Measurements from ENCODE around the gene DLL3. TPM values are rescaled to one million over a fixed set of nuclear protein-coding genes. Genes with fewer than 3 reads are reported as not detected.

DLL3 gene
- total and polyA plus RNA-seq, 10 of the 15 experiments (the other 5 are each of a cell fraction or from before 2014, with no cell fraction given): 0.18 to 2.0 (median 0.95) TPM

- TF ChIP-seq, protein P1, sequence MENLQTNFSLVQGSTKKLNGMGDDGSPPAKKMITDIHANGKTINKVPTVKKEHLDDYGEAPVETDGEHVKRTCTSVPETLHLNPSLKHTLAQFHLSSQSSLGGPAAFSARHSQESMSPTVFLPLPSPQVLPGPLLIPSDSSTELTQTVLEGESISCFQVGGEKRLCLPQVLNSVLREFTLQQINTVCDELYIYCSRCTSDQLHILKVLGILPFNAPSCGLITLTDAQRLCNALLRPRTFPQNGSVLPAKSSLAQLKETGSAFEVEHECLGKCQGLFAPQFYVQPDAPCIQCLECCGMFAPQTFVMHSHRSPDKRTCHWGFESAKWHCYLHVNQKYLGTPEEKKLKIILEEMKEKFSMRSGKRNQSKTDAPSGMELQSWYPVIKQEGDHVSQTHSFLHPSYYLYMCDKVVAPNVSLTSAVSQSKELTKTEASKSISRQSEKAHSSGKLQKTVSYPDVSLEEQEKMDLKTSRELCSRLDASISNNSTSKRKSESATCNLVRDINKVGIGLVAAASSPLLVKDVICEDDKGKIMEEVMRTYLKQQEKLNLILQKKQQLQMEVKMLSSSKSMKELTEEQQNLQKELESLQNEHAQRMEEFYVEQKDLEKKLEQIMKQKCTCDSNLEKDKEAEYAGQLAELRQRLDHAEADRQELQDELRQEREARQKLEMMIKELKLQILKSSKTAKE (IDR thresholded peaks at IDR 0.05; ENCODE audit: low read depth, poor library complexity, severe bottlenecking): no peak
- no peak for TF ChIP-seq DPF2 (IDR thresholded peaks at IDR 0.05)
- no peak for TF ChIP-seq SIX5 (IDR thresholded peaks at IDR 0.05; ENCODE audit: low read depth, low read length, severe bottlenecking)
- no peak for TF ChIP-seq EED (IDR thresholded peaks at IDR 0.05; ENCODE audit: low read depth)
- no peak for TF ChIP-seq IRF4 (IDR thresholded peaks at IDR 0.05; ENCODE audit: low read depth, low read length)
- TF ChIP-seq, protein P2, sequence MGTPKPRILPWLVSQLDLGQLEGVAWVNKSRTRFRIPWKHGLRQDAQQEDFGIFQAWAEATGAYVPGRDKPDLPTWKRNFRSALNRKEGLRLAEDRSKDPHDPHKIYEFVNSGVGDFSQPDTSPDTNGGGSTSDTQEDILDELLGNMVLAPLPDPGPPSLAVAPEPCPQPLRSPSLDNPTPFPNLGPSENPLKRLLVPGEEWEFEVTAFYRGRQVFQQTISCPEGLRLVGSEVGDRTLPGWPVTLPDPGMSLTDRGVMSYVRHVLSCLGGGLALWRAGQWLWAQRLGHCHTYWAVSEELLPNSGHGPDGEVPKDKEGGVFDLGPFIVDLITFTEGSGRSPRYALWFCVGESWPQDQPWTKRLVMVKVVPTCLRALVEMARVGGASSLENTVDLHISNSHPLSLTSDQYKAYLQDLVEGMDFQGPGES (IDR thresholded peaks at IDR 0.05): no peak
- peak in 1 of 2 experiments; percentile 41; a peak in 1 of 4 replicates for TF ChIP-seq IKZF2 (IDR thresholded peaks at IDR 0.05)
- no peak for TF ChIP-seq USF2 (IDR thresholded peaks at IDR 0.05; ENCODE audit: borderline replicate concordance, low read depth, low read length)
- no peak for TF ChIP-seq CBX3 (IDR thresholded peaks at IDR 0.05; ENCODE audit: borderline replicate concordance, low read depth)
Observed at GRCh38 chr19:39497701-39497995, 1.1 kb upstream of the DLL3 start (continued).
